HL-60 (cell line): Measurements from ENCODE around the gene USP11.

ENCODE experiments used
- POLR2AphosphoS5 ChIP-seq: IDR thresholded peaks from 2 replicates; pipeline ENCODE4 v1.6.1; 2012; ENCODE audit warnings: low read depth
- TF ChIP-seq, protein P1 (sequence below): IDR thresholded peaks from one replicate; pipeline ENCODE4 v1.5.1; 2011; ENCODE audit warnings: low read length, control low read depth, inconsistent platforms; ENCODE audit not compliant: insufficient read depth
- TF ChIP-seq, protein P2 (sequence below): IDR thresholded peaks from 2 replicates; pipeline ENCODE4 v1.6.1; 2012; ENCODE audit warnings: low read depth; ENCODE audit not compliant: insufficient replicate concordance

DNA sequence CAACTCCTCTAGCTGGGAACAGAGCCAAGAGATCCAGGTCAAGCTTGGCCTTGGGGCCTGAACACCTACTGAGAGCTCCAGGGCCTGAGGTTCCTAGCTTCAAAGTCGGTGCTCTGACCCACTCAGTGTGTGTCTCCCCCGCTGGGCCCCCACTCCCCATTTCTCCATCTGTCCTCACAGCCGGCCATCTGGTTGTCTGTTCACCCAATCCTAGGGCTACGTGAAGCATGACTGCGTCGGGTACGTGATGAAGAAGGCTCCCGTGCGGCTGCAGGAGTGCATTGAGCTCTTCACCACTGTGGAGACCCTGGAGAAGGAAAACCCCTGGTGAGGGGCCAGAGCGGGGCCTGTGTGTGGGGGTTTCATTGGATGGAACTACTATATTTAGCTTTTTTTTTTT, 12.3 kb downstream of the USP11 start:
- TF ChIP-seq, protein P1, sequence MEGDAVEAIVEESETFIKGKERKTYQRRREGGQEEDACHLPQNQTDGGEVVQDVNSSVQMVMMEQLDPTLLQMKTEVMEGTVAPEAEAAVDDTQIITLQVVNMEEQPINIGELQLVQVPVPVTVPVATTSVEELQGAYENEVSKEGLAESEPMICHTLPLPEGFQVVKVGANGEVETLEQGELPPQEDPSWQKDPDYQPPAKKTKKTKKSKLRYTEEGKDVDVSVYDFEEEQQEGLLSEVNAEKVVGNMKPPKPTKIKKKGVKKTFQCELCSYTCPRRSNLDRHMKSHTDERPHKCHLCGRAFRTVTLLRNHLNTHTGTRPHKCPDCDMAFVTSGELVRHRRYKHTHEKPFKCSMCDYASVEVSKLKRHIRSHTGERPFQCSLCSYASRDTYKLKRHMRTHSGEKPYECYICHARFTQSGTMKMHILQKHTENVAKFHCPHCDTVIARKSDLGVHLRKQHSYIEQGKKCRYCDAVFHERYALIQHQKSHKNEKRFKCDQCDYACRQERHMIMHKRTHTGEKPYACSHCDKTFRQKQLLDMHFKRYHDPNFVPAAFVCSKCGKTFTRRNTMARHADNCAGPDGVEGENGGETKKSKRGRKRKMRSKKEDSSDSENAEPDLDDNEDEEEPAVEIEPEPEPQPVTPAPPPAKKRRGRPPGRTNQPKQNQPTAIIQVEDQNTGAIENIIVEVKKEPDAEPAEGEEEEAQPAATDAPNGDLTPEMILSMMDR = no peak
- no peak for TF ChIP-seq POLR2AphosphoS5
- TF ChIP-seq, protein P2, sequence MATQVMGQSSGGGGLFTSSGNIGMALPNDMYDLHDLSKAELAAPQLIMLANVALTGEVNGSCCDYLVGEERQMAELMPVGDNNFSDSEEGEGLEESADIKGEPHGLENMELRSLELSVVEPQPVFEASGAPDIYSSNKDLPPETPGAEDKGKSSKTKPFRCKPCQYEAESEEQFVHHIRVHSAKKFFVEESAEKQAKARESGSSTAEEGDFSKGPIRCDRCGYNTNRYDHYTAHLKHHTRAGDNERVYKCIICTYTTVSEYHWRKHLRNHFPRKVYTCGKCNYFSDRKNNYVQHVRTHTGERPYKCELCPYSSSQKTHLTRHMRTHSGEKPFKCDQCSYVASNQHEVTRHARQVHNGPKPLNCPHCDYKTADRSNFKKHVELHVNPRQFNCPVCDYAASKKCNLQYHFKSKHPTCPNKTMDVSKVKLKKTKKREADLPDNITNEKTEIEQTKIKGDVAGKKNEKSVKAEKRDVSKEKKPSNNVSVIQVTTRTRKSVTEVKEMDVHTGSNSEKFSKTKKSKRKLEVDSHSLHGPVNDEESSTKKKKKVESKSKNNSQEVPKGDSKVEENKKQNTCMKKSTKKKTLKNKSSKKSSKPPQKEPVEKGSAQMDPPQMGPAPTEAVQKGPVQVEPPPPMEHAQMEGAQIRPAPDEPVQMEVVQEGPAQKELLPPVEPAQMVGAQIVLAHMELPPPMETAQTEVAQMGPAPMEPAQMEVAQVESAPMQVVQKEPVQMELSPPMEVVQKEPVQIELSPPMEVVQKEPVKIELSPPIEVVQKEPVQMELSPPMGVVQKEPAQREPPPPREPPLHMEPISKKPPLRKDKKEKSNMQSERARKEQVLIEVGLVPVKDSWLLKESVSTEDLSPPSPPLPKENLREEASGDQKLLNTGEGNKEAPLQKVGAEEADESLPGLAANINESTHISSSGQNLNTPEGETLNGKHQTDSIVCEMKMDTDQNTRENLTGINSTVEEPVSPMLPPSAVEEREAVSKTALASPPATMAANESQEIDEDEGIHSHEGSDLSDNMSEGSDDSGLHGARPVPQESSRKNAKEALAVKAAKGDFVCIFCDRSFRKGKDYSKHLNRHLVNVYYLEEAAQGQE = no peak
